WTC11 (cell line): ENCODE data around the gene SYNRG. TPM values are rescaled to one million over a fixed set of nuclear protein-coding genes. Genes with fewer than 3 reads are reported as not detected.
"Not testable (repeated sequence)": the region's sequence is repeated elsewhere in the genome, so short reads cannot be mapped to it uniquely, and the experiment has no call there.

Experiments
- ATAC-seq: fragments of 200-7000 bp; cut with Tn5 transposase; 2 replicates; pipeline ENCODE4 v1.10.0; 2021; ENCODE audit warnings: mild to moderate bottlenecking, moderate library complexity
- CTCF ChIA-PET: fragments of 300-600 bp; sonication (Branson Sonifier 250); formaldehyde crosslinking; loops from one replicate; lab custom pipeline; 2021; ENCODE audit warnings: antibody characterized with exemption; lab: Charles Lee
- POLR2A ChIA-PET: fragments of 350-600 bp; sonication (Branson Sonifier 250); formaldehyde crosslinking; loops from one replicate; lab custom pipeline; 2021; ENCODE audit warnings: antibody characterized with exemption; lab: Charles Lee
- DNase-seq: peaks from one replicate; pipeline ENCODE4 v3.0.0; 2021; ENCODE audit warnings: low spot score
- H3K27ac Mint-ChIP-seq: 2 replicates; pipeline ENCODE4 v1.8.0; 2021; ENCODE audit warnings: mixed read lengths
- H3K27me3 Mint-ChIP-seq: 2 replicates; pipeline ENCODE4 v1.8.0; 2021; ENCODE audit warnings: low read depth, mild to moderate bottlenecking, moderate library complexity, mixed read lengths
- H3K36me3 Mint-ChIP-seq: 2 replicates; pipeline ENCODE4 v1.8.0; 2021; ENCODE audit warnings: mixed read lengths
- H3K4me1 Mint-ChIP-seq: 2 replicates; pipeline ENCODE4 v1.8.0; 2022; ENCODE audit warnings: mixed read lengths
- H3K4me3 Mint-ChIP-seq: 2 replicates; pipeline ENCODE4 v1.8.0; 2021; ENCODE audit warnings: mild to moderate bottlenecking, moderate library complexity, mixed read lengths
- H3K9me3 Mint-ChIP-seq: 2 replicates; pipeline ENCODE4 v1.8.0; 2021; ENCODE audit warnings: mixed read lengths
- GABPB1 ChIP-seq: sonication (generic); formaldehyde crosslinking; IDR thresholded peaks from 2 replicates; pipeline ENCODE4 v1.8.1; 2023; ENCODE audit warnings: mild to moderate bottlenecking, missing genetic modification reagents
- MYBL2 ChIP-seq: sonication (generic); formaldehyde crosslinking; IDR thresholded peaks from 2 replicates; pipeline ENCODE4 v1.8.1; 2023; ENCODE audit warnings: mild to moderate bottlenecking, moderate library complexity, missing genetic modification reagents
- NFATC4 ChIP-seq: fragments of 250-450 bp; sonication (Bioruptor Pico); IDR thresholded peaks from 2 replicates; pipeline ENCODE4 v1.9.0; 2021; ENCODE audit warnings: mild to moderate bottlenecking
- NFYB ChIP-seq: sonication (generic); formaldehyde crosslinking; conservative IDR thresholded peaks from 2 replicates; pipeline ENCODE4 v1.8.0; 2022; ENCODE audit warnings: low read depth, missing genetic modification reagents
- NR2C2 ChIP-seq: sonication (generic); formaldehyde crosslinking; IDR thresholded peaks from 2 replicates; pipeline ENCODE4 v1.8.0; 2022; ENCODE audit warnings: mild to moderate bottlenecking, missing genetic modification reagents
- TEAD1 ChIP-seq: sonication (generic); formaldehyde crosslinking; IDR thresholded peaks from 2 replicates; pipeline ENCODE4 v1.8.0; 2022; ENCODE audit warnings: mild to moderate bottlenecking, missing genetic modification reagents
- ZNF121 ChIP-seq: sonication (generic); formaldehyde crosslinking; IDR thresholded peaks from 2 replicates; pipeline ENCODE4 v1.8.0; 2023; ENCODE audit warnings: missing genetic modification reagents
- ZNF219 ChIP-seq: sonication (generic); formaldehyde crosslinking; IDR thresholded peaks from 2 replicates; pipeline ENCODE4 v1.8.0; 2023; ENCODE audit warnings: missing genetic modification reagents, mild to moderate bottlenecking, borderline replicate concordance
- ZNF232 ChIP-seq: sonication (generic); formaldehyde crosslinking; IDR thresholded peaks from 2 replicates; pipeline ENCODE4 v1.8.0; 2022; ENCODE audit warnings: mild to moderate bottlenecking, missing genetic modification reagents
- ZNF263 ChIP-seq: sonication (generic); formaldehyde crosslinking; IDR thresholded peaks from 2 replicates; pipeline ENCODE4 v1.8.1; 2022; ENCODE audit warnings: low read depth, mild to moderate bottlenecking, moderate library complexity, missing genetic modification reagents
- ZNF317 ChIP-seq: sonication (generic); formaldehyde crosslinking; IDR thresholded peaks from 2 replicates; pipeline ENCODE4 v1.8.1; 2023; ENCODE audit warnings: low read depth, mild to moderate bottlenecking, moderate library complexity, missing genetic modification reagents, borderline replicate concordance
- ZNF671 ChIP-seq: fragments of 250-450 bp; sonication (Bioruptor Pico); IDR thresholded peaks from 2 replicates; pipeline ENCODE4 v1.8.0; 2021; ENCODE audit warnings: mild to moderate bottlenecking
- total RNA-seq: library from RNA; stranded (reverse); gene quantifications from 3 replicates; pipeline ENCODE4 v1.2.3, GENCODE V29; 2021
- TF ChIP-seq, protein P1 (sequence below): fragments of 250-450 bp; sonication (Bioruptor Pico); conservative IDR thresholded peaks from 2 replicates; pipeline ENCODE4 v1.9.0; 2021; ENCODE audit warnings: mild to moderate bottlenecking
- TF ChIP-seq, protein P2 (sequence below): sonication (generic); formaldehyde crosslinking; IDR thresholded peaks from 2 replicates; pipeline ENCODE4 v1.8.1; 2023; ENCODE audit warnings: mild to moderate bottlenecking, moderate library complexity, missing genetic modification reagents
- TF ChIP-seq, protein P3 (sequence below): sonication (generic); formaldehyde crosslinking; IDR thresholded peaks from 2 replicates; pipeline ENCODE4 v1.8.0; 2022; ENCODE audit warnings: mild to moderate bottlenecking, missing genetic modification reagents
- TF ChIP-seq, protein P4 (sequence below): sonication (generic); formaldehyde crosslinking; IDR thresholded peaks from 2 replicates; pipeline ENCODE4 v1.8.1; 2023; ENCODE audit warnings: mild to moderate bottlenecking, missing genetic modification reagents, borderline replicate concordance

Gene SYNRG
- total RNA-seq, 1 experiment from 2014 or later, result 31.3 TPM

GRCh38 chr17:37610041-37610420 lies 813 bp upstream of the SYNRG start:
- TF ChIP-seq ZNF121 (CRISPR knock-in tag), result peak; percentile 95
- DNase-seq, H3K27me3 Mint-ChIP-seq, ATAC-seq, H3K9me3 Mint-ChIP-seq: not testable (repeated sequence)
- peak overlapping the region; percentile 91 for H3K4me3 Mint-ChIP-seq
- peaks cover 14% of the 10 kb centered on the region for H3K36me3 Mint-ChIP-seq
- peak overlapping the region; percentile 97 for H3K27ac Mint-ChIP-seq
- CTCF ChIA-PET, result interaction anchor here (0.6 to 2.4 kb wide), 15 partner anchors 16 to 1555 kb away, joined by 3 to 13 read pairs (median 4); partner anchors contain the start of gene HNF1B
- peaks cover 17% of the 10 kb centered on the region for H3K4me1 Mint-ChIP-seq
- POLR2A ChIA-PET, result interaction anchor here (0.8 to 1.3 kb wide), 6 partner anchors 9 to 251 kb away, joined by 3 to 5 read pairs (median 4); no protein-coding TSS in a partner anchor

GRCh38 chr17:37608351-37609169 lies 658 bp downstream of the SYNRG start:
- peak; percentile 70 for ATAC-seq
- TF ChIP-seq NFYB (CRISPR knock-in tag) (no peak), NFATC4 (no peak), MYBL2 (CRISPR knock-in tag) (no peak)
- ChIA-PET CTCF (interaction anchor here (0.8 to 2.4 kb wide), 13 partner anchors 14 to 250 kb away, joined by 3 to 13 read pairs (median 6); partner anchors contain the start of genes DUSP14 and HNF1B), POLR2A (interaction anchor here (0.6 to 1.4 kb wide), 7 partner anchors 8 to 250 kb away, joined by 3 to 5 read pairs (median 4); partner anchors contain the start of gene HNF1B)
- Mint-ChIP-seq H3K4me1 (peaks cover 27% of the 10 kb centered on the region), H3K9me3 (no peaks in the 10 kb centered on the region), H3K36me3 (peaks cover 7% of the 10 kb centered on the region), H3K27ac (peak overlapping the region; percentile 61), H3K4me3 (peak overlapping the region; percentile 91), H3K27me3 (no peaks in the 10 kb centered on the region)
- DNase-seq, result peak; percentile 69

- ATAC-seq (no peak), DNase-seq (no peak)
- no peaks in the 10 kb centered on the region for H3K27me3 Mint-ChIP-seq
- H3K4me1 Mint-ChIP-seq, result peaks cover 27% of the 10 kb centered on the region
- 0 out of 2 replicates have a peak overlapping the region, but pooled peaks have one; percentile 61 for H3K27ac Mint-ChIP-seq
- H3K9me3 Mint-ChIP-seq, result no peaks in the 10 kb centered on the region
- POLR2A ChIA-PET, result no interaction called here
- peaks cover 3% of the 10 kb centered on the region for H3K36me3 Mint-ChIP-seq
- peak overlapping the region; percentile 91 for H3K4me3 Mint-ChIP-seq
- TF ChIP-seq NR2C2 (no peak), ZNF121 (CRISPR knock-in tag) (0 out of 2 replicates have a peak, but pooled peaks have one; percentile 35)
- CTCF ChIA-PET, result interaction anchor here (1.8 to 2.1 kb wide), 2 partner anchors 38 to 118 kb away, joined by 4 to 13 read pairs; partner anchors contain the start of gene DUSP14
These were observed 1.4 kb downstream of the SYNRG start for GRCh38 chr17:37607637-37608331.

DNA sequence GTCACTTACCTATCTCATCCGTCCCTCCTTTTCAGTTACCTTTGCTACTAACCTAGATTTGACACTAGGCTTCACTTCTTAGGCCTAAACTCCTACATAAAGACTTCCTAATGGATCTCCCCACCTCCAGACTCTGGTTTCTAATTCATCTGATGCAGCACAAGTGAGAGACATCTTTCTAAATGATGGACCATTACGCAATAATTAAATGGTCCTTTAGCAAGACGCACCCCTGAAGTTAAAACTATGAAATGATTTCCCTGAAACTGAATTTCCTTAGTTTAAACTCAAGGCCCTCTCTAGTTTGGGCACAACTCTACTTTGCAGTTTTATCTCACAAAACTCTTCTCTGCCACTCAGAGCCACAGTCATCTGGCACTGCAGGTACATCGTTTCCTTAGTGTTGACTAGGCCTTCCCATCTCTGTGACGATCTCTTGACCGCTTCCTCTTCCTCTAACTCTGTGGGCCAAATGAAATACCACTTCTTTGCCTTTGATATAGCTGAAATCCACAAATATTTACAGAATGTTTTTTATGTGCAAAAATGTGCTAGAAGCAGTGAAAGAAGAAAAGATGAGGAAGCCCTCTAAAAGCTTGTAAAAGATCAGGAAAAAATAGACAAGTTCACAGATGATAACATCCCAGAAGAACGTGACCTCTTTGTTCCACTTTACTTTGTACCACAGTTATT lies 3.3 kb downstream of the SYNRG start:
- no peak overlapping the region for H3K27ac Mint-ChIP-seq
- DNase-seq, result no peak
- TF ChIP-seq ZNF263 (CRISPR knock-in tag), result no peak
- no peak for TF ChIP-seq ZNF219 (CRISPR knock-in tag)
- TF ChIP-seq ZNF232, result no peak
- no peak for TF ChIP-seq TEAD1 (CRISPR knock-in tag)
- TF ChIP-seq, protein P1, sequence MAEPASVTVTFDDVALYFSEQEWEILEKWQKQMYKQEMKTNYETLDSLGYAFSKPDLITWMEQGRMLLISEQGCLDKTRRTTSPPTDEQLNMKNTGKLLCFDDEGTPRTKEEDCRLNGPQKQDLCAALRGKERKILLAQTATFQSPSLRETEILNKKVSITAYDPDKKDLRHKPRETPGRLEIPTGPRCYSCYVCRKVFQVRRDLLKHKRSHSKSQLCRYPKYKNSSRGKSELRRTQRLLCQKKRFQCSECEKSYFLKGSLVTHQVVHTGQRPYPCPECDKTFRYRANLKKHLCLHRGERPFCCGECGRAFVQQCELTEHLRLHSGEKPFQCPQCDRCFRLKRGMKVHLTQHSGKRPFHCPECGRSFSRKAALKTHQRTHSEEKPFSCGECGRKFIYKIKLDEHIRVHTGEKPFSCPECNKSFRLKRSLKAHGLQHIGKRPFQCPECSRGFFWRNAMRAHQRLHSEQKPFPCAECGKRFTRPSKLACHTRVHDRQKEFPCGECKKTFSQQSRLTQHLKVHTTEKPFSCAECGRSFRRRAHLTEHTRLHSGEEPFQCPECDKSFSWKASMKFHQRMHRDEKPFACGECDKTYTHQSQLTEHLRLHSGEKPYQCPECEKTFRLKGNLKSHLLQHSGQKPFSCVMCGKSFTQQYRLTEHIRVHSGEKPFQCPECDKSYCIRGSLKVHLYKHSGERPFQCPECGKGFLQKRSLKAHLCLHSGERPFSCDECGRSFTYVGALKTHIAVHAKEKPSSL, result no peak
- TF ChIP-seq ZNF671 (CRISPR knock-in tag), result no peak
- TF ChIP-seq NR2C2, result no peak
- no peak for TF ChIP-seq ZNF317
- TF ChIP-seq, protein P2, sequence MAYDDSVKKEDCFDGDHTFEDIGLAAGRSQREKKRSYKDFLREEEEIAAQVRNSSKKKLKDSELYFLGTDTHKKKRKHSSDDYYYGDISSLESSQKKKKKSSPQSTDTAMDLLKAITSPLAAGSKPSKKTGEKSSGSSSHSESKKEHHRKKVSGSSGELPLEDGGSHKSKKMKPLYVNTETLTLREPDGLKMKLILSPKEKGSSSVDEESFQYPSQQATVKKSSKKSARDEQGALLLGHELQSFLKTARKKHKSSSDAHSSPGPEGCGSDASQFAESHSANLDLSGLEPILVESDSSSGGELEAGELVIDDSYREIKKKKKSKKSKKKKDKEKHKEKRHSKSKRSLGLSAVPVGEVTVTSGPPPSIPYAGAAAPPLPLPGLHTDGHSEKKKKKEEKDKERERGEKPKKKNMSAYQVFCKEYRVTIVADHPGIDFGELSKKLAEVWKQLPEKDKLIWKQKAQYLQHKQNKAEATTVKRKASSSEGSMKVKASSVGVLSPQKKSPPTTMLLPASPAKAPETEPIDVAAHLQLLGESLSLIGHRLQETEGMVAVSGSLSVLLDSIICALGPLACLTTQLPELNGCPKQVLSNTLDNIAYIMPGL (CRISPR knock-in tag), result no peak
- TF ChIP-seq GABPB1, result no peak
- TF ChIP-seq, protein P3, sequence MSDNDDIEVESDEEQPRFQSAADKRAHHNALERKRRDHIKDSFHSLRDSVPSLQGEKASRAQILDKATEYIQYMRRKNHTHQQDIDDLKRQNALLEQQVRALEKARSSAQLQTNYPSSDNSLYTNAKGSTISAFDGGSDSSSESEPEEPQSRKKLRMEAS (CRISPR knock-in tag), result no peak
- TF ChIP-seq, protein P4, sequence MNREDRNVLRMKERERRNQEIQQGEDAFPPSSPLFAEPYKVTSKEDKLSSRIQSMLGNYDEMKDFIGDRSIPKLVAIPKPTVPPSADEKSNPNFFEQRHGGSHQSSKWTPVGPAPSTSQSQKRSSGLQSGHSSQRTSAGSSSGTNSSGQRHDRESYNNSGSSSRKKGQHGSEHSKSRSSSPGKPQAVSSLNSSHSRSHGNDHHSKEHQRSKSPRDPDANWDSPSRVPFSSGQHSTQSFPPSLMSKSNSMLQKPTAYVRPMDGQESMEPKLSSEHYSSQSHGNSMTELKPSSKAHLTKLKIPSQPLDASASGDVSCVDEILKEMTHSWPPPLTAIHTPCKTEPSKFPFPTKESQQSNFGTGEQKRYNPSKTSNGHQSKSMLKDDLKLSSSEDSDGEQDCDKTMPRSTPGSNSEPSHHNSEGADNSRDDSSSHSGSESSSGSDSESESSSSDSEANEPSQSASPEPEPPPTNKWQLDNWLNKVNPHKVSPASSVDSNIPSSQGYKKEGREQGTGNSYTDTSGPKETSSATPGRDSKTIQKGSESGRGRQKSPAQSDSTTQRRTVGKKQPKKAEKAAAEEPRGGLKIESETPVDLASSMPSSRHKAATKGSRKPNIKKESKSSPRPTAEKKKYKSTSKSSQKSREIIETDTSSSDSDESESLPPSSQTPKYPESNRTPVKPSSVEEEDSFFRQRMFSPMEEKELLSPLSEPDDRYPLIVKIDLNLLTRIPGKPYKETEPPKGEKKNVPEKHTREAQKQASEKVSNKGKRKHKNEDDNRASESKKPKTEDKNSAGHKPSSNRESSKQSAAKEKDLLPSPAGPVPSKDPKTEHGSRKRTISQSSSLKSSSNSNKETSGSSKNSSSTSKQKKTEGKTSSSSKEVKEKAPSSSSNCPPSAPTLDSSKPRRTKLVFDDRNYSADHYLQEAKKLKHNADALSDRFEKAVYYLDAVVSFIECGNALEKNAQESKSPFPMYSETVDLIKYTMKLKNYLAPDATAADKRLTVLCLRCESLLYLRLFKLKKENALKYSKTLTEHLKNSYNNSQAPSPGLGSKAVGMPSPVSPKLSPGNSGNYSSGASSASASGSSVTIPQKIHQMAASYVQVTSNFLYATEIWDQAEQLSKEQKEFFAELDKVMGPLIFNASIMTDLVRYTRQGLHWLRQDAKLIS (CRISPR knock-in tag), result no peak

More for the DNA sequence above, 3.3 kb downstream of the SYNRG start:
- H3K9me3 Mint-ChIP-seq, result no peaks in the 10 kb centered on the region
- peaks cover 3% of the 10 kb centered on the region; the same call in 1 of the 2 replicates for H3K36me3 Mint-ChIP-seq
- peaks cover 27% of the 10 kb centered on the region for H3K4me1 Mint-ChIP-seq
- H3K27me3 Mint-ChIP-seq, result no peaks in the 10 kb centered on the region
- CTCF ChIA-PET, result no interaction called here
- POLR2A ChIA-PET, result no interaction called here
- H3K4me3 Mint-ChIP-seq, result no peak overlapping the region
- no peak for ATAC-seq
